Transverse colon (tissue), 4 donors: ENCODE results near the gene CALN1. TPM values are rescaled to one million over a fixed set of nuclear protein-coding genes. Genes with fewer than 3 reads are reported as not detected.

Experiments used
- DNase-seq: peaks from one replicate; pipeline ENCODE4 v3.0.0-alpha.2; 2019
- H3K27ac ChIP-seq, 4 donors: fragments of 200-600 bp; sonication (generic); 2 replicates each; pipeline ENCODE4 v1.5.1; 2016 to 2018; ENCODE audit warnings: inconsistent platforms in 4 of 4
- H3K27me3 ChIP-seq: fragments of 200-600 bp; sonication (generic); 2 replicates; pipeline ENCODE4 v1.5.1; 2017; ENCODE audit warnings: inconsistent platforms
- H3K36me3 ChIP-seq, 4 donors: fragments of 200-600 bp; sonication (generic); 2 replicates each; pipeline ENCODE4 v1.5.1; 2017 to 2019; ENCODE audit warnings: inconsistent platforms in 4 of 4
- H3K4me1 ChIP-seq, 4 donors: fragments of 200-600 bp; sonication (generic); 2 replicates each; pipeline ENCODE4 v1.5.1; 2017 to 2020; ENCODE audit warnings: inconsistent platforms in 4 of 4
- H3K4me3 ChIP-seq, 4 donors: fragments of 200-600 bp; sonication (generic); 1 replicate in 1 of 4; 2 replicates in 3 of 4; pipeline versions ENCODE4 v1.5.1 to v1.6.1; 2017 to 2019; ENCODE audit warnings: inconsistent platforms in 4 of 4
- H3K9me3 ChIP-seq, 2 donors: fragments of 200-600 bp; sonication (generic); 2 replicates each; pipeline ENCODE4 v1.5.1; 2017 to 2019; ENCODE audit warnings: inconsistent platforms in 2 of 2
- CTCF ChIP-seq, 5 experiments: fragments of 200-600 bp in 3 of 5; fragments of 450-650 bp in 2 of 5; sonication (generic) in 3 of 5; IDR thresholded peaks; 1 replicate in 2 of 5; 2 replicates in 3 of 5; pipeline ENCODE4 v1.5.1; 2016 to 2017; ENCODE audit warnings: antibody characterized with exemption in 5 of 5, inconsistent platforms in 3 of 5, mild to moderate bottlenecking in 2 of 5, moderate library complexity in 1 of 5
- EP300 ChIP-seq: sonication (generic); formaldehyde crosslinking; IDR thresholded peaks from one replicate; pipeline ENCODE4 v1.6.1; 2017; ENCODE audit warnings: antibody characterized with exemption, low read depth
- POLR2A ChIP-seq: fragments of 450-650 bp; IDR thresholded peaks from one replicate; pipeline ENCODE4 v1.6.1; 2016; ENCODE audit warnings: antibody characterized with exemption, mild to moderate bottlenecking, moderate library complexity
- POLR2AphosphoS5 ChIP-seq, 3 donors: sonication (generic); formaldehyde crosslinking; IDR thresholded peaks; one replicate each; pipeline ENCODE4 v1.6.1; 2016; ENCODE audit warnings: antibody characterized with exemption in 3 of 3
- WGBS, 2 donors: methylation state at CpG; one replicate each; pipeline ENCODE4 v1.1.5; 2018; ENCODE audit warnings: low coverage in 1 of 2; 5-methylcytosine and 5-hydroxymethylcytosine counted together
- in situ Hi-C, 4 donors: fragments of 200-750 bp; cut with MboI; loops; one replicate each; pipeline versions ENCODE4 v1.15.0 to v1.15.1; 2017; ENCODE audit warnings: low sequenced_read_pairs in 3 of 4, low pct_ligation_motif_present in 1 of 4, low pct_unique_long_range_greater_than_20kb in 1 of 4
- intact Hi-C: fragments of 100-400 bp; cut with DNase I; formaldehyde crosslinking; loops from one replicate; pipeline ENCODE4 v1.15.1; 2023; ENCODE audit warnings: low total_unique reads
- total RNA-seq, 4 donors: library from RNA; depleted of rRNA; stranded (reverse); fragments of >200 nt; gene quantifications; one replicate each; pipeline ENCODE4 v1.1.0, GENCODE V29; 2016

CALN1 gene
- total RNA-seq, 4 donors from 2014 or later = not detected

GRCh38 chr7:72123913-72124312, 288.2 kb downstream of the CALN1 start:
- Histone ChIP-seq H3K4me1 (no peaks in the 10 kb centered on the region), H3K9me3 (no peaks in the 10 kb centered on the region), H3K36me3 (no peaks in the 10 kb centered on the region), H3K27ac (no peak overlapping the region), H3K4me3 (no peak overlapping the region), H3K27me3 (no peaks in the 10 kb centered on the region)
- TF ChIP-seq EP300 (no peak), CTCF (IDR thresholded peaks at IDR 0.05) (no peak), POLR2A (no peak), POLR2AphosphoS5 (IDR thresholded peaks at IDR 0.05) (no peak)
- in situ Hi-C loops = no loop called here
- intact Hi-C loops = no loop called here
- 67 to 77% methylated on average over 5 of the region's 5 CpGs for WGBS, 2 donors
- DNase-seq = no peak

GRCh38 chr7:72118366-72118765, 293.8 kb downstream of the CALN1 start:
- Histone ChIP-seq H3K9me3 (no peaks in the 10 kb centered on the region), H3K27ac (no peak overlapping the region), H3K4me1 (no peaks in the 10 kb centered on the region), H3K36me3 (no peaks in the 10 kb centered on the region), H3K4me3 (no peak overlapping the region), H3K27me3 (no peaks in the 10 kb centered on the region)
- intact Hi-C loops (no loop called here), in situ Hi-C loops (no loop called here)
- WGBS, 2 donors = 72 to 76% methylated on average over 3 of the region's 3 CpGs
- no peak for DNase-seq
- TF ChIP-seq POLR2A (no peak), EP300 (no peak), POLR2AphosphoS5 (IDR thresholded peaks at IDR 0.05) (no peak), CTCF (IDR thresholded peaks at IDR 0.05) (no peak)

GRCh38 chr7:72114129-72114528, 298.0 kb downstream of the CALN1 start:
- no peak overlapping the region for H3K4me3 ChIP-seq
- WGBS, 2 donors = 44 to 82% methylated on average over 1 to 2 of the region's 2 CpGs
- H3K27ac ChIP-seq = no peak overlapping the region
- intact Hi-C loops (no loop called here), in situ Hi-C loops (no loop called here)
- TF ChIP-seq POLR2AphosphoS5 (IDR thresholded peaks at IDR 0.05) (no peak), POLR2A (no peak), CTCF (IDR thresholded peaks at IDR 0.05) (no peak), EP300 (no peak)
- H3K27me3 ChIP-seq = no peaks in the 10 kb centered on the region
- no peak for DNase-seq
- no peaks in the 10 kb centered on the region for H3K36me3 ChIP-seq
- H3K9me3 ChIP-seq = no peaks in the 10 kb centered on the region
- no peaks in the 10 kb centered on the region for H3K4me1 ChIP-seq

GRCh38 chr7:72112992-72113391, 299.1 kb downstream of the CALN1 start:
- 51 to 69% methylated on average over 4 to 5 of the region's 5 CpGs for WGBS, 2 donors
- no peak overlapping the region for H3K4me3 ChIP-seq
- intact Hi-C loops = no loop called here

More at GRCh38 chr7:72112992-72113391, 299.1 kb downstream of the CALN1 start:
- H3K27me3 ChIP-seq = no peaks in the 10 kb centered on the region
- H3K27ac ChIP-seq = no peak overlapping the region
- no peaks in the 10 kb centered on the region for H3K9me3 ChIP-seq
- no peak for DNase-seq
- in situ Hi-C loops = no loop called here
- no peak for TF ChIP-seq POLR2A
- TF ChIP-seq CTCF (IDR thresholded peaks at IDR 0.05) = no peak
- TF ChIP-seq EP300 = no peak
- TF ChIP-seq POLR2AphosphoS5 (IDR thresholded peaks at IDR 0.05) = no peak
- H3K36me3 ChIP-seq = no peaks in the 10 kb centered on the region
- no peaks in the 10 kb centered on the region for H3K4me1 ChIP-seq
